Uterus (tissue), 4 donors: ENCODE results near the gene KCNMA1. TPM values are rescaled to one million over a fixed set of nuclear protein-coding genes. Genes with fewer than 3 reads are reported as not detected.

Experiments used
- DNase-seq, 2 donors: peaks; one replicate each; pipeline ENCODE4 v3.0.0-alpha.2; 2019 to 2020
- H3K27ac ChIP-seq, 2 donors: fragments of 200-600 bp; sonication (generic); 1 replicate in 1 of 2; 2 replicates in 1 of 2; pipeline ENCODE4 v1.5.1; 2016 to 2018
- H3K27me3 ChIP-seq, 2 donors: fragments of 200-600 bp; sonication (generic); one replicate each; pipeline ENCODE4 v1.5.1; 2018 to 2019; ENCODE audit warnings: control low read depth in 1 of 2
- H3K36me3 ChIP-seq, 2 donors: fragments of 200-600 bp; sonication (generic); one replicate each; pipeline ENCODE4 v1.5.1; 2019; ENCODE audit warnings: control low read depth in 1 of 2
- H3K4me1 ChIP-seq, 2 donors: fragments of 200-600 bp; sonication (generic); one replicate each; pipeline ENCODE4 v1.5.1; 2018 to 2019; ENCODE audit warnings: control low read depth in 1 of 2
- H3K4me3 ChIP-seq, 2 donors: fragments of 200-600 bp; sonication (generic); 1 replicate in 1 of 2; 2 replicates in 1 of 2; pipeline ENCODE4 v1.5.1; 2018 to 2019; ENCODE audit warnings: mild to moderate bottlenecking in 1 of 2
- H3K9me3 ChIP-seq, 2 donors: fragments of 200-600 bp; sonication (generic); one replicate each; pipeline ENCODE4 v1.5.1; 2019; ENCODE audit warnings: control low read depth in 1 of 2
- CTCF ChIP-seq, 4 experiments: fragments of 200-600 bp in 2 of 4; fragments of 450-650 bp in 2 of 4; sonication (generic) in 2 of 4; IDR thresholded peaks; one replicate each; pipeline ENCODE4 v1.5.1; 2016 to 2019; ENCODE audit warnings: antibody characterized with exemption in 4 of 4, mild to moderate bottlenecking in 2 of 4, moderate library complexity in 1 of 4
- POLR2A ChIP-seq, 2 donors: fragments of 450-650 bp; IDR thresholded peaks; one replicate each; pipeline ENCODE4 v1.6.1; 2016; ENCODE audit warnings: antibody characterized with exemption in 2 of 2, mild to moderate bottlenecking in 1 of 2, moderate library complexity in 1 of 2
- intact Hi-C: fragments of 100-400 bp; cut with DNase I; formaldehyde crosslinking; loops from one replicate; pipeline ENCODE4 v1.15.1; 2023; ENCODE audit warnings: low total_unique reads
- total RNA-seq, 4 donors: library from RNA; depleted of rRNA in 3 of 4; stranded (reverse); fragments of >200 nt in 3 of 4; gene quantifications; one replicate each; pipeline versions ENCODE4 v1.1.0 to v1.2.4, GENCODE V29; 2014 to 2023
- donor health status: DM: yes; HTN: yes; CAD: no.

KCNMA1 gene
- total RNA-seq, 4 donors from 2014 or later, result 86.2 to 236 (median 164) TPM

GRCh38 chr10:77325233-77325537, 312.4 kb downstream of the KCNMA1 start:
- Histone ChIP-seq H3K4me3 (no peak overlapping the region), H3K27me3 (no peaks in the 10 kb centered on the region), H3K4me1 (no peaks in the 10 kb centered on the region), H3K9me3 (no peaks in the 10 kb centered on the region), H3K36me3 (no peaks in the 10 kb centered on the region), H3K27ac (no peak overlapping the region)
- intact Hi-C loops, result no loop called here
- TF ChIP-seq POLR2A (IDR thresholded peaks at IDR 0.05), result no peak
- TF ChIP-seq CTCF (IDR thresholded peaks at IDR 0.05), result no peak
- no peak for DNase-seq

- TF ChIP-seq CTCF (IDR thresholded peaks at IDR 0.05) (no peak), POLR2A (IDR thresholded peaks at IDR 0.05) (no peak)
- Histone ChIP-seq H3K27me3 (no peaks in the 10 kb centered on the region), H3K27ac (no peak overlapping the region), H3K36me3 (no peaks in the 10 kb centered on the region), H3K9me3 (no peaks in the 10 kb centered on the region), H3K4me3 (no peak overlapping the region), H3K4me1 (no peaks in the 10 kb centered on the region)
- intact Hi-C loops, result no loop called here
- DNase-seq, result no peak
Measured at GRCh38 chr10:77321838-77322237, 315.8 kb downstream of the KCNMA1 start.

- Histone ChIP-seq H3K9me3 (no peaks in the 10 kb centered on the region), H3K27me3 (no peaks in the 10 kb centered on the region), H3K4me1 (no peaks in the 10 kb centered on the region), H3K27ac (no peak overlapping the region), H3K36me3 (no peaks in the 10 kb centered on the region), H3K4me3 (no peak overlapping the region)
- no peak for DNase-seq
- no peak for TF ChIP-seq POLR2A (IDR thresholded peaks at IDR 0.05)
- TF ChIP-seq CTCF (IDR thresholded peaks at IDR 0.05), result no peak
- intact Hi-C loops, result no loop called here
Measured at GRCh38 chr10:77320971-77321471, 316.6 kb downstream of the KCNMA1 start.

- H3K4me1 ChIP-seq, result no peaks in the 10 kb centered on the region
- no peak overlapping the region for H3K27ac ChIP-seq
- no peak overlapping the region for H3K4me3 ChIP-seq
- intact Hi-C loops, result no loop called here
- H3K9me3 ChIP-seq, result no peaks in the 10 kb centered on the region
- H3K27me3 ChIP-seq, result no peaks in the 10 kb centered on the region
- TF ChIP-seq CTCF (IDR thresholded peaks at IDR 0.05) (no peak), POLR2A (IDR thresholded peaks at IDR 0.05) (no peak)
- DNase-seq, result no peak
- no peaks in the 10 kb centered on the region for H3K36me3 ChIP-seq
Measured at GRCh38 chr10:77319557-77319956, 318.1 kb downstream of the KCNMA1 start.

- no peak for DNase-seq
- no peak overlapping the region for H3K4me3 ChIP-seq
- no peaks in the 10 kb centered on the region for H3K9me3 ChIP-seq
- TF ChIP-seq POLR2A (IDR thresholded peaks at IDR 0.05) (no peak), CTCF (IDR thresholded peaks at IDR 0.05) (no peak)
- no peaks in the 10 kb centered on the region for H3K36me3 ChIP-seq
- H3K27ac ChIP-seq, result no peak overlapping the region
- no peaks in the 10 kb centered on the region for H3K4me1 ChIP-seq
- H3K27me3 ChIP-seq, result no peaks in the 10 kb centered on the region
- intact Hi-C loops, result no loop called here
Measured at GRCh38 chr10:77318739-77319138, 318.9 kb downstream of the KCNMA1 start.
